GM12874 (cell line): Measurements from ENCODE around the gene POLR3A.

Source experiments
- CTCF ChIP-seq: IDR thresholded peaks from 2 replicates; pipeline ENCODE4 v1.5.1; 2011; ENCODE audit warnings: low read depth, mild to moderate bottlenecking, control low read depth, low read length, moderate library complexity; ENCODE audit not compliant: insufficient read depth

POLR3A gene

GRCh38 chr10:78023741-78024140, 5.6 kb downstream of the POLR3A start:
- no peak for TF ChIP-seq CTCF

DNA sequence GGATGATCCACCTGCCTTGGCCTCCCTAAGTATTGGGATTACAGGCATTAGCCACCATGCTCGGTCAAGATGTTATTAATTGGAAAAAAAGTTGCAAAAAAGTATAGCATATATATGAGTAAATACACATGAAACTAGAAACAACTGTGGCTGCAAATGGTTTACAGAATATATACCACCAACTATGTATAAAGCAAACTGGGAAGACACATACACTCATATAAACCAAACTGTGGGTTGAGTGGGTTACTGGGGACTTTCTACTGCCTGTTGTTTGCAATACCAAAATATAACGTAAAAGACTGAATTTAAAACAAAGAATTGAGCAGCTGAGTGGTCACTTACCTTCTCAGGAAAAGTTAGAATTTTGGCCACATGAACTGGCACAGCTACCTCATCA, 8.1 kb downstream of the POLR3A start:
- no peak for TF ChIP-seq CTCF

GRCh38 chr10:78019264-78019663, 10.1 kb downstream of the POLR3A start:
- TF ChIP-seq CTCF = no peak

GRCh38 chr10:78017856-78018255, 11.5 kb downstream of the POLR3A start:
- TF ChIP-seq CTCF = no peak

DNA sequence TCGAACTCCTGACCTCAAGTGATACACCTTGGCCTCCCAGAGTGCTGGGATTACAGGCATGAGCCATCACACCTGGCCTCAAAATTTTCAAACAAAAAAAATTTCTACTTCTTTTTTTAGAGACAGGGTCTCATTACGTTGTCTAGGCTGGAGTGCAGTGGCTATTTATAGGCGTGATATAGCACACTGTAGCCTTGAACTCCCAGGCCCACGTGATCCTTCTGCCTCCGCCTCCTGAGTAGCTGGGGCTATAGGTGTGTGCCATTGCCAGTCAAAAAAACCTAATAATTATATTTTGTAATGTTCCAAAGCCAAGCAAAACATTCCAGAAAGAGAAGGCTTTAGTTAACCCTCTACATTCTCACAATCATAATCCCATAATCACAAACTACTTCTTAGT, 13.8 kb downstream of the POLR3A start:
- no peak for TF ChIP-seq CTCF

- no peak for TF ChIP-seq CTCF
Measured at GRCh38 chr10:78013564-78013963, 15.8 kb downstream of the POLR3A start.

GRCh38 chr10:78011065-78011464, 18.2 kb downstream of the POLR3A start:
- no peak for TF ChIP-seq CTCF

DNA sequence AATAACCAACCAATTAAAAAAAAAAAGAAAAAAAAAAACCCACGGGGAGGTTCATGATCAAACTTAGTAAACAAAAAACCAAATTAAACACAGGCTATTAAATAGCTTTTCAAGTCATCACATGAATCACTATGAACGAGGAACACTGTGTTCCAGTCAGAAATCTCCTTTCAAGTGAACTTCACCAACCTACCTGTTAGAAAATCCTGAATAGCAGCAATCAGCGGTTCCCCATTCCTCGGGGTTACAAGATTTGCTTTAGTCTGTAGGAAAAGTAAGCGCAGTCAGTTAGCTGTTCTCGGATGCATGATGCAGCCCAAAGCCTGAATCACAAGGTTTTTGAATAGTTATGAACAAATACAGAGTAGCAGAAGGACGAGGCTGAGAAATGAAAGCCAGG, 19.0 kb downstream of the POLR3A start:
- TF ChIP-seq CTCF = no peak
